GM19099 (cell line): ENCODE measurements around the gene ANKRD33.

ENCODE experiments used
- POLR2A ChIP-seq: IDR thresholded peaks from 3 replicates; pipeline ENCODE4 v1.6.1; 2011; ENCODE audit warnings: low read depth; ENCODE audit not compliant: insufficient read length; ENCODE audit errors: extremely low read depth

The ANKRD33 gene

GRCh38 chr12:51887476-51888315 lies at the start of gene ANKRD33:
Gene ANKRD33 (plus strand): TSS chr12:51888103. CDS start chr12:51888187, 84 bp downstream.
- TF ChIP-seq POLR2A: no peak

GRCh38 chr12:51838762-51839161 lies 49.1 kb upstream of the ANKRD33 start:
- TF ChIP-seq POLR2A: no peak

GRCh38 chr12:51839310-51839947 lies 48.5 kb upstream of the ANKRD33 start:
- TF ChIP-seq POLR2A: no peak

GRCh38 chr12:51840966-51841365 lies 46.9 kb upstream of the ANKRD33 start:
- no peak for TF ChIP-seq POLR2A

- TF ChIP-seq POLR2A: no peak
Observed at GRCh38 chr12:51841727-51842126, 46.2 kb upstream of the ANKRD33 start.

GRCh38 chr12:51844854-51845253 lies 43.0 kb upstream of the ANKRD33 start:
- no peak for TF ChIP-seq POLR2A

- no peak for TF ChIP-seq POLR2A
Observed at GRCh38 chr12:51845482-51845881, 42.4 kb upstream of the ANKRD33 start.

- no peak for TF ChIP-seq POLR2A
Observed at GRCh38 chr12:51846271-51846691, 41.6 kb upstream of the ANKRD33 start.

- TF ChIP-seq POLR2A: no peak
Observed at GRCh38 chr12:51846911-51847642, 40.8 kb upstream of the ANKRD33 start.

GRCh38 chr12:51847643-51848325 lies 40.1 kb upstream of the ANKRD33 start:
- TF ChIP-seq POLR2A: no peak

GRCh38 chr12:51848326-51848727 lies 39.6 kb upstream of the ANKRD33 start, which contains the start of gene FIGNL2:
Gene FIGNL2 (minus strand): TSS chr12:51848718. CDS start chr12:51822413, 26,305 bp downstream.
- no peak for TF ChIP-seq POLR2A

- TF ChIP-seq POLR2A: no peak
Observed at GRCh38 chr12:51848841-51849735, 38.8 kb upstream of the ANKRD33 start.

GRCh38 chr12:51850081-51850964 lies 37.6 kb upstream of the ANKRD33 start:
- TF ChIP-seq POLR2A: no peak
